HepG2 (cell line): Measurements from ENCODE around the gene PELI3. TPM values are rescaled to one million over a fixed set of nuclear protein-coding genes. Genes with fewer than 3 reads are reported as not detected.

Source experiments
- ADNP ChIP-seq: sonication (generic); formaldehyde crosslinking; IDR thresholded peaks from 2 replicates; pipeline ENCODE4 v1.4.0; 2020; ENCODE audit warnings: missing genetic modification reagents
- DR1 ChIP-seq: sonication (generic); formaldehyde crosslinking; IDR thresholded peaks from 2 replicates; pipeline ENCODE4 v1.8.0; 2021; ENCODE audit warnings: mild to moderate bottlenecking, missing genetic modification reagents, inconsistent platforms
- KAT7 ChIP-seq: IDR thresholded peaks from 2 replicates; pipeline ENCODE4 v1.6.1; 2018; ENCODE audit warnings: borderline replicate concordance, missing compliant biosample characterization
- MAFF ChIP-seq: IDR thresholded peaks from 2 replicates; pipeline ENCODE4 v1.6.1; 2011; ENCODE audit warnings: low read depth, low read length, improper control_type of control experiment
- PAX8 ChIP-seq: sonication (generic); formaldehyde crosslinking; IDR thresholded peaks from 2 replicates; pipeline ENCODE4 v1.8.0; 2022; ENCODE audit warnings: mild to moderate bottlenecking, missing genetic modification reagents, borderline replicate concordance
- RBAK ChIP-seq: sonication (generic); formaldehyde crosslinking; IDR thresholded peaks from 2 replicates; pipeline ENCODE4 v1.5.1; 2020; ENCODE audit warnings: mild to moderate bottlenecking, missing genetic modification reagents
- RCOR2 ChIP-seq: IDR thresholded peaks from 2 replicates; pipeline ENCODE4 v1.6.1; 2016; ENCODE audit warnings: missing biosample characterization, missing genetic modification reagents
- TARDBP ChIP-seq: sonication (generic); formaldehyde crosslinking; IDR thresholded peaks from 2 replicates; pipeline ENCODE4 v1.8.0; 2022; ENCODE audit warnings: mild to moderate bottlenecking, missing genetic modification reagents
- ZFP36L1 ChIP-seq: sonication (generic); formaldehyde crosslinking; IDR thresholded peaks from 2 replicates; pipeline ENCODE4 v1.8.0; 2022; ENCODE audit warnings: mild to moderate bottlenecking, missing genetic modification reagents, moderate library complexity
- ZMYM4 ChIP-seq: sonication (generic); formaldehyde crosslinking; IDR thresholded peaks from 2 replicates; pipeline ENCODE4 v1.8.1; 2023; ENCODE audit warnings: mild to moderate bottlenecking, missing genetic modification reagents
- ZNF460 ChIP-seq: sonication (generic); formaldehyde crosslinking; IDR thresholded peaks from 2 replicates; pipeline ENCODE4 v1.5.1; 2020; ENCODE audit warnings: missing genetic modification reagents, mild to moderate bottlenecking, borderline replicate concordance
- ZNF530 ChIP-seq: sonication (generic); formaldehyde crosslinking; IDR thresholded peaks from 2 replicates; pipeline ENCODE4 v1.5.0; 2020; ENCODE audit warnings: low read depth, mild to moderate bottlenecking, missing genetic modification reagents
- ZNF564 ChIP-seq: sonication (generic); formaldehyde crosslinking; IDR thresholded peaks from 2 replicates; pipeline ENCODE4 v1.8.1; 2023; ENCODE audit warnings: mild to moderate bottlenecking, missing genetic modification reagents
- ZNF629 ChIP-seq: sonication (generic); formaldehyde crosslinking; conservative IDR thresholded peaks from 2 replicates; pipeline ENCODE4 v1.5.0; 2020; ENCODE audit warnings: missing genetic modification reagents
- polyA plus RNA-seq, 8 experiments: library from polyadenylated mRNA; depleted of rRNA in 3 of 8; stranded (reverse) in 7 of 8; unstranded in 1 of 8; fragments of >200 nt; fragmentation: Illumina TruSeq in 4 of 8; extraction: Trizol in 4 of 8; gene quantifications; 2 replicates each; pipeline versions ENCODE4 v1.2.1 to v1.2.3, GENCODE V29; 2011 to 2016; ENCODE audit warnings: low read depth in 4 of 8, missing spikeins in 1 of 8, mixed read lengths in 1 of 8; ENCODE audit not compliant: insufficient read depth in 1 of 8
- total RNA-seq, 5 experiments: library from RNA; depleted of rRNA; stranded (reverse); fragments of >200 nt; fragmentation: Illumina TruSeq; extraction: Trizol; gene quantifications; 2 replicates each; pipeline ENCODE4 v1.2.3, GENCODE V29; 2016; ENCODE audit warnings: low read depth in 1 of 5
- TF ChIP-seq, protein P1 (sequence below): sonication (generic); formaldehyde crosslinking; IDR thresholded peaks from 2 replicates; pipeline ENCODE4 v1.4.0; 2020; ENCODE audit warnings: missing genetic modification reagents
- TF ChIP-seq, protein P2 (sequence below): sonication (generic); formaldehyde crosslinking; IDR thresholded peaks from 2 replicates; pipeline ENCODE4 v1.5.0; 2020; ENCODE audit warnings: missing genetic modification reagents
- TF ChIP-seq, protein P3 (sequence below): sonication (generic); formaldehyde crosslinking; IDR thresholded peaks from 2 replicates; pipeline ENCODE4 v1.5.1; 2020; ENCODE audit warnings: mild to moderate bottlenecking, missing genetic modification reagents, borderline replicate concordance
- TF ChIP-seq, protein P4 (sequence below): sonication (generic); formaldehyde crosslinking; IDR thresholded peaks from 2 replicates; pipeline ENCODE4 v1.5.1; 2020; ENCODE audit warnings: mild to moderate bottlenecking, missing genetic modification reagents, moderate library complexity

The PELI3 gene
- total and polyA plus RNA-seq, 2 of the 13 experiments (the other 11 are each of a cell fraction or from before 2014, with no cell fraction given): 2.0 to 4.0 TPM

DNA sequence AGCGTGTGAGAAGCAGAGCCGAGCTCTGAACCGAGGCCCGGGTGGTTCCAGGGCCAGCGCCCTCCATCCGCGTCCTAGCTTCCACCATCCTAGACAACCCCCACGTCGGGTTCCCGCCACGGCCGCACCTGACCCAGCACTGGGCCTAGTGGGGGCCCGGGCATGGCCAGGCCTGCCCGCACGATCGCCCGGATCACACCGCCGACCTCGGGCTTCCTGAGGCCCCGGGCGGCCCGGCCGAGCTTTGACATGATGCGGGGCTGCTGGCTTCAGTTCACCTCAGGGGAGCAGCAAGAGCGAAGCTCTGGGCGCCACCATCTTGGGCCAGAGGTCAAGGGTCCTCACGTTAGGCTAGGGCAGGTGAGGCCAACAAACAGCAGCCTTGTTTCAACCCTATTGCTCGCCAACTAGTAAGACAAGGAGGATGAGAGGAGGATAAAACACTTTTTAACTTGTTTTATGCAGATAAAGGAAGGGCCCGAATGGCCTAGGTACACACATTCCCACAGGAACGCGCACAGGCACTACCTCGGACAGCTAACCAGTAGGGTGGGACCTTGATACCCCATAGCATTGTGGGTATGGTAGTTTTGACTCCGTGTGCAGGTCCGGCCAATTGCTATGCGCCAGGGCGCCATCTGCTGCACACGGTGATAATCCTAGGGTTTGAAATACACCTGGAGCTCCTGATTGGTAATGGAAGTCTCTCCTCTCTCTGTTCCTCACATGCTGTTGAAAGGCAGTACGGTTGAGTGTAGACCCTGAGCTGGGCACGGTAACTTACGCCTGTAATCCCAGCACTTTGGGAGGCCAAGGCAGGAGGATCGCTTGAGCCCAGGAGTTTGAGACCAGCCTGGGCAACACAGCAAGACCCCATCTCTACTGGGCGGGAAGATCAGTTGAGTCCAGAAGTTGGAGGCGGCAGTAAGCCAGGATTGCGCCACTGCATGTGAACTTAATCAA is 27.9 kb upstream of the PELI3 start, which contains the start of gene MRPL11 (continued):
- TF ChIP-seq MAFF: no peak
- TF ChIP-seq, protein P1, sequence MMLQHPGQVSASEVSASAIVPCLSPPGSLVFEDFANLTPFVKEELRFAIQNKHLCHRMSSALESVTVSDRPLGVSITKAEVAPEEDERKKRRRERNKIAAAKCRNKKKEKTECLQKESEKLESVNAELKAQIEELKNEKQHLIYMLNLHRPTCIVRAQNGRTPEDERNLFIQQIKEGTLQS (CRISPR knock-in tag): no peak
- TF ChIP-seq, protein P2, sequence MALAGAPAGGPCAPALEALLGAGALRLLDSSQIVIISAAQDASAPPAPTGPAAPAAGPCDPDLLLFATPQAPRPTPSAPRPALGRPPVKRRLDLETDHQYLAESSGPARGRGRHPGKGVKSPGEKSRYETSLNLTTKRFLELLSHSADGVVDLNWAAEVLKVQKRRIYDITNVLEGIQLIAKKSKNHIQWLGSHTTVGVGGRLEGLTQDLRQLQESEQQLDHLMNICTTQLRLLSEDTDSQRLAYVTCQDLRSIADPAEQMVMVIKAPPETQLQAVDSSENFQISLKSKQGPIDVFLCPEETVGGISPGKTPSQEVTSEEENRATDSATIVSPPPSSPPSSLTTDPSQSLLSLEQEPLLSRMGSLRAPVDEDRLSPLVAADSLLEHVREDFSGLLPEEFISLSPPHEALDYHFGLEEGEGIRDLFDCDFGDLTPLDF (CRISPR knock-in tag): peak; percentile 67; the same call in 1 of the 2 replicates
- TF ChIP-seq RBAK (CRISPR knock-in tag): no peak
- TF ChIP-seq KAT7 (CRISPR knock-in tag): 0 out of 2 replicates have a peak, but pooled peaks have one; percentile 38
- no peak for TF ChIP-seq ZNF629 (CRISPR knock-in tag)
- TF ChIP-seq, protein P3, sequence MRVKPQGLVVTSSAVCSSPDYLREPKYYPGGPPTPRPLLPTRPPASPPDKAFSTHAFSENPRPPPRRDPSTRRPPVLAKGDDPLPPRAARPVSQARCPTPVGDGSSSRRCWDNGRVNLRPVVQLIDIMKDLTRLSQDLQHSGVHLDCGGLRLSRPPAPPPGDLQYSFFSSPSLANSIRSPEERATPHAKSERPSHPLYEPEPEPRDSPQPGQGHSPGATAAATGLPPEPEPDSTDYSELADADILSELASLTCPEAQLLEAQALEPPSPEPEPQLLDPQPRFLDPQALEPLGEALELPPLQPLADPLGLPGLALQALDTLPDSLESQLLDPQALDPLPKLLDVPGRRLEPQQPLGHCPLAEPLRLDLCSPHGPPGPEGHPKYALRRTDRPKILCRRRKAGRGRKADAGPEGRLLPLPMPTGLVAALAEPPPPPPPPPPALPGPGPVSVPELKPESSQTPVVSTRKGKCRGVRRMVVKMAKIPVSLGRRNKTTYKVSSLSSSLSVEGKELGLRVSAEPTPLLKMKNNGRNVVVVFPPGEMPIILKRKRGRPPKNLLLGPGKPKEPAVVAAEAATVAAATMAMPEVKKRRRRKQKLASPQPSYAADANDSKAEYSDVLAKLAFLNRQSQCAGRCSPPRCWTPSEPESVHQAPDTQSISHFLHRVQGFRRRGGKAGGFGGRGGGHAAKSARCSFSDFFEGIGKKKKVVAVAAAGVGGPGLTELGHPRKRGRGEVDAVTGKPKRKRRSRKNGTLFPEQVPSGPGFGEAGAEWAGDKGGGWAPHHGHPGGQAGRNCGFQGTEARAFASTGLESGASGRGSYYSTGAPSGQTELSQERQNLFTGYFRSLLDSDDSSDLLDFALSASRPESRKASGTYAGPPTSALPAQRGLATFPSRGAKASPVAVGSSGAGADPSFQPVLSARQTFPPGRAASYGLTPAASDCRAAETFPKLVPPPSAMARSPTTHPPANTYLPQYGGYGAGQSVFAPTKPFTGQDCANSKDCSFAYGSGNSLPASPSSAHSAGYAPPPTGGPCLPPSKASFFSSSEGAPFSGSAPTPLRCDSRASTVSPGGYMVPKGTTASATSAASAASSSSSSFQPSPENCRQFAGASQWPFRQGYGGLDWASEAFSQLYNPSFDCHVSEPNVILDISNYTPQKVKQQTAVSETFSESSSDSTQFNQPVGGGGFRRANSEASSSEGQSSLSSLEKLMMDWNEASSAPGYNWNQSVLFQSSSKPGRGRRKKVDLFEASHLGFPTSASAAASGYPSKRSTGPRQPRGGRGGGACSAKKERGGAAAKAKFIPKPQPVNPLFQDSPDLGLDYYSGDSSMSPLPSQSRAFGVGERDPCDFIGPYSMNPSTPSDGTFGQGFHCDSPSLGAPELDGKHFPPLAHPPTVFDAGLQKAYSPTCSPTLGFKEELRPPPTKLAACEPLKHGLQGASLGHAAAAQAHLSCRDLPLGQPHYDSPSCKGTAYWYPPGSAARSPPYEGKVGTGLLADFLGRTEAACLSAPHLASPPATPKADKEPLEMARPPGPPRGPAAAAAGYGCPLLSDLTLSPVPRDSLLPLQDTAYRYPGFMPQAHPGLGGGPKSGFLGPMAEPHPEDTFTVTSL: no peak
- TF ChIP-seq RCOR2: no peak
- no peak for TF ChIP-seq ZNF564 (CRISPR knock-in tag)
- TF ChIP-seq ZFP36L1: no peak
- TF ChIP-seq ZNF460 (CRISPR knock-in tag): no peak
- no peak for TF ChIP-seq ADNP (CRISPR knock-in tag)
- no peak for TF ChIP-seq ZNF530 (CRISPR knock-in tag)
- 0 out of 2 replicates have a peak, but pooled peaks have one; percentile 4 for TF ChIP-seq DR1
- peak; percentile 14; the same call in 1 of the 2 replicates for TF ChIP-seq TARDBP
- TF ChIP-seq, protein P4, sequence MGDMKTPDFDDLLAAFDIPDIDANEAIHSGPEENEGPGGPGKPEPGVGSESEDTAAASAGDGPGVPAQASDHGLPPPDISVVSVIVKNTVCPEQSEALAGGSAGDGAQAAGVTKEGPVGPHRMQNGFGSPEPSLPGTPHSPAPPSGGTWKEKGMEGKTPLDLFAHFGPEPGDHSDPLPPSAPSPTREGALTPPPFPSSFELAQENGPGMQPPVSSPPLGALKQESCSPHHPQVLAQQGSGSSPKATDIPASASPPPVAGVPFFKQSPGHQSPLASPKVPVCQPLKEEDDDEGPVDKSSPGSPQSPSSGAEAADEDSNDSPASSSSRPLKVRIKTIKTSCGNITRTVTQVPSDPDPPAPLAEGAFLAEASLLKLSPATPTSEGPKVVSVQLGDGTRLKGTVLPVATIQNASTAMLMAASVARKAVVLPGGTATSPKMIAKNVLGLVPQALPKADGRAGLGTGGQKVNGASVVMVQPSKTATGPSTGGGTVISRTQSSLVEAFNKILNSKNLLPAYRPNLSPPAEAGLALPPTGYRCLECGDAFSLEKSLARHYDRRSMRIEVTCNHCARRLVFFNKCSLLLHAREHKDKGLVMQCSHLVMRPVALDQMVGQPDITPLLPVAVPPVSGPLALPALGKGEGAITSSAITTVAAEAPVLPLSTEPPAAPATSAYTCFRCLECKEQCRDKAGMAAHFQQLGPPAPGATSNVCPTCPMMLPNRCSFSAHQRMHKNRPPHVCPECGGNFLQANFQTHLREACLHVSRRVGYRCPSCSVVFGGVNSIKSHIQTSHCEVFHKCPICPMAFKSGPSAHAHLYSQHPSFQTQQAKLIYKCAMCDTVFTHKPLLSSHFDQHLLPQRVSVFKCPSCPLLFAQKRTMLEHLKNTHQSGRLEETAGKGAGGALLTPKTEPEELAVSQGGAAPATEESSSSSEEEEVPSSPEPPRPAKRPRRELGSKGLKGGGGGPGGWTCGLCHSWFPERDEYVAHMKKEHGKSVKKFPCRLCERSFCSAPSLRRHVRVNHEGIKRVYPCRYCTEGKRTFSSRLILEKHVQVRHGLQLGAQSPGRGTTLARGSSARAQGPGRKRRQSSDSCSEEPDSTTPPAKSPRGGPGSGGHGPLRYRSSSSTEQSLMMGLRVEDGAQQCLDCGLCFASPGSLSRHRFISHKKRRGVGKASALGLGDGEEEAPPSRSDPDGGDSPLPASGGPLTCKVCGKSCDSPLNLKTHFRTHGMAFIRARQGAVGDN (CRISPR knock-in tag): peak; percentile 81
- no peak; the same call in 1 of the 2 replicates for TF ChIP-seq ZMYM4 (CRISPR knock-in tag)
- TF ChIP-seq PAX8 (CRISPR knock-in tag): no peak
